Left cardiac atrium (tissue), 4 donors: ENCODE results near the gene HEATR9. TPM values are rescaled to one million over a fixed set of nuclear protein-coding genes. Genes with fewer than 3 reads are reported as not detected.

ENCODE experiments used
- ATAC-seq, 2 donors: fragments of 200-7000 bp; cut with Tn5 transposase; one replicate each; pipeline ENCODE4 v1.9.1; 2020; ENCODE audit warnings: mild to moderate bottlenecking in 2 of 2, moderate library complexity in 2 of 2
- DNase-seq: peaks from one replicate; pipeline ENCODE4 v3.0.0-alpha.2; 2020
- intact Hi-C, 2 donors: fragments of 100-400 bp; cut with DNase I; formaldehyde crosslinking; loops; one replicate each; pipeline versions ENCODE4 v1.14.1 to v1.15.1; 2022 to 2023
- long read RNA-seq: library from polyadenylated mRNA; unstranded; transcript quantifications from one replicate; pipeline ENCODE4 v2.0.0, GENCODE V29; 2021
- total RNA-seq, 2 donors: library from RNA; stranded (reverse); fragmentation: NEBNext Ultra II Directional; extraction: Animal tissue kit (Norgen Biotek cat#: 25700); gene quantifications; one replicate each; pipeline ENCODE4 v1.2.1, GENCODE V29; 2021
- donor health status: DM: no; HTN: yes; CAD: no.
- donor health status: DM: no; HTN: yes; CAD: no; lungs with severe emphysema.
- donor health status: DM: yes; HTN: yes; CAD: no.
- donor health status: Dilated cardiomyopathy.

Gene HEATR9, protein sequence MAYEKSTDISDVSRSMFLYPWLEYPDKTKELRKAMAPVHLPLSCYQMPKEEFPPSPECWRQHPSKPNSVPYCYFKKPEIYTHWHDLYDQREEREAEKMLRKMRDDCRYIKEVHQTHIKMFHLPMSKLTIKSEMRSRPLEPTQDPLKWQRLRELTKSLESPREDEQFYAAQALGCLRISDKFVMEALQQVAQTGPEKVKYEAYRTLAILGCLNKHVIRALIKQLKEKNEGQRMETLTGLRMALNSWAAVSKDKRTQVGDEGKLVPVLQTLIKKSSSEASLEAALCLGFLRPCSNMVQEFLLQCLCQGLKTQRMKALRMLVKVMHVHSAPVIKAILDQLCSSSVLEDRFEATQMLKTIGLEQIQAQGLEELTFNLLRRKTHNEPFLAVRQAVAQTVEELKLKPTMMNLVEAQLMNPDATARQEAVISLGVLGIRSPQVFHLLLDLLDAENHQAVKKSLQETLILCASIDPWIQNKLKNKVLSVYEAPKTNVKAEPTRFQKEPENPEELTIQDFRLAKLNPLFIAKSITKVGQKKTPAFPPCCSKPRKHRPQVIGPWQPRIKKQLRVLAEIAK
- not detected for total RNA-seq
- long read RNA-seq: 0 reads

DNA sequence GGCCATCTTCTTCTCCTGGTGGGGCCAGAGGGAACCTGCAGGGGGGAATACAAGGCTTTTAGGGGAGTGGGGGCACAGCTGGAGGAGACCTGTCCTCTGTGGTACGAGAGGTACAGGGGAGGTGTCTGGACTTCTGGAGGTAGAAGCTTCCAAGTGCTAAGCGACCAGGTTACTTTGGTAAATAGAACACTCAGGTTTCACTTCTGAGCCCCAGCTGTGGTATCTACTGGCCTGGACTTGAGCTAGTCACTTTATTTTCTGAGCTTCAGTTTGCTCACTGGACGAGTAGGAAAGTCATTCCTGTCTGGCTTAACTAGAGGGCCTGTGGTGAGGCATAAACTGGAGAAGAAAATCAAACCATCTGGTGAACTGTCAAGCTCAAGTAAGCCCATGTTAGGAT lies at the start of gene HEATR9:
HEATR9 (minus strand) TSS at position 155 of the 400 bp plus-strand sequence; CDS start at position 6, 149 bp downstream.
- intact Hi-C loops: no loop called here
- DNase-seq (no peak), ATAC-seq (no peak)

DNA sequence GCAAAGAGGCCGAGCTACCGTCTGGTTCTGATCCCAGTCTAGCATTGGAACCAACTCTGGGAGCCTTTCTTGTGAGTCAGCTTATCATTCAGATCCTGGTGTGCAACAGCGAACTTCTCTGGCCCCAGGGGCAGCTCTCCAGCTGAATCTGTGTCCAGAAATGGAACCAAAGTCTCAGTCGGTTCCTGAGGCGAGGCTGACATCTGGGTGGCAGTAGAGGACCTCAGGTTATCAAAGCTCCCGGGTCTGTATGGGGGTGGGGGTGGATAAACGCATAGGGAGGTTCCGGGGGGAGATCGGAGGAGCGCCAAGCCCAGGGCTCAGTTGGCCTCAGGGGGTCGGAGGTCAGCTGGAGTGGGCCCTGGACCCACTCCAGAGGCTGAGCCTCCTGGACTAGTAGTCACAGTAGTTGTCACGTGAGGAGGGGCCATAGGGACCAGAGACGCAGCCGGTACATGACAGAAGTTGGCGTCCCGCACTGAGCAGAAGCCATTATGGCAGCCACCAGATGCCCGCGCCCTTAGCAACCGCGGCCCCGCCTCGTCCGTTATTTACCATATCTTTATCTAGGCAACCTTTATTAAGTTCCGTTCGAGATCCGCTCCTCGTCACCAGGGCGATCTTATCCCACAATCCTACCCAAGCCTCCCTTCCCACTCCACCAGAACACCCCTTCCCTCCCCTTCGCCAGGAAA lies 49.0 kb upstream of the HEATR9 start:
- DNase-seq (no peak), ATAC-seq (no peak)
- intact Hi-C loops: no loop called here

DNA sequence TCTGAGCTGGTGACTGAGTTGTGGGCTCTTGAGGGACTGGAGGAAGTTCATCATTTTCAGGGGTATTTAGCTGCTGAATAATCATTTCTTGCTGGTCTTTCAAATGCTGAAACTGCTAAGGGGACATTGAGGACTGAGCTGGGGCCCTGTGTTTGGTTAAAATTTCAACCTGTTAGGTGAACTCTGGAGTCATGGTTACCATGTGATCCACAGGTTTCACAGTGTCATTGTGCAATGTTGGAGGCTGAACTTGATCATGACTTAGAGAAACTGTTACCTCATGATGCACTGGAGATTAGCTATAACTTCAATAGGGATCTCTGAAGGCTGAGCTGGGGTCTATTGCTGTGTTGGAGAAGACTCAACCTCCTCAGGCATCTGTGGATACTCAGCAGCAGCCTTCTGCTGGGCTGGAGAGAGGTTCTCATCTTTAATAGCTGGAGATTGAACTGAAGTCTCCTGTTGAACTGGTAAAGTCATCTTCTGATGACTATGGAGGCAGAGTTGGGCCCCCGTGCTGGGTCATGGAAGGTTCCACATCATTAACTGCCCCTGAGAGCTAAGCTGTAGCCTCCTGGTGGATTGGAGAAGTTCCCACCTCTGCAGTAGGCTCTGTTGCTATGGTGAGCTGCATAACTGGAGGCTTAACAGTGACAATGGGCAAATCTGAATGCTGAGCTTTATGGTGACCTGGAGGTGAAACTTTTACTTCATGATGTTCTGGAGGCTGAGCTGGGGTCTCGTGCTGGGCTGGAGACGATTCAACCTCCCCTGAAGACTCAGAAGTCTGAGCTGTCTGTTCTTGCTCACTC lies 46.7 kb upstream of the HEATR9 start:
- no peak for DNase-seq
- no peak for ATAC-seq
- intact Hi-C loops: no loop called here

DNA sequence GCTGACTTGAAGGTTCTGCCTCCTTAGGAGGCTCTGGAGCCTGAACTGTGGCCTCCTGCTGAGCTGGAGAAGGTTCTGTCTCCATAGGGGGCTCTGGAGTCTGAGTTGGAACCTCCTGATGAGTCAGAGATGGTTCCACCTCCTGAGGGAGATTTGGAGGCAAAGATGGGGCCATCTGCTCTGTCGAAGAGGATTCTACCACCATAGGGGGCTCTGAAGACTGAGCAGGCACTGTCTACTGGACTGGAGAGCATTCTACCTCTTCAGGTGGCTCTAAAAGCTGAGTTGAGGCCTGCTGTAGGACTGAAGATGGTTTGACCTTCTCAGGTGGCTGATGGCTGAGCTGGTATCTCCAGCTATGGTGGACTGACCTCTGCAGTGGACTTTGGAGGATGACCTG lies 45.7 kb upstream of the HEATR9 start:
- ATAC-seq (no peak), DNase-seq (no peak)
- intact Hi-C loops: no loop called here

DNA sequence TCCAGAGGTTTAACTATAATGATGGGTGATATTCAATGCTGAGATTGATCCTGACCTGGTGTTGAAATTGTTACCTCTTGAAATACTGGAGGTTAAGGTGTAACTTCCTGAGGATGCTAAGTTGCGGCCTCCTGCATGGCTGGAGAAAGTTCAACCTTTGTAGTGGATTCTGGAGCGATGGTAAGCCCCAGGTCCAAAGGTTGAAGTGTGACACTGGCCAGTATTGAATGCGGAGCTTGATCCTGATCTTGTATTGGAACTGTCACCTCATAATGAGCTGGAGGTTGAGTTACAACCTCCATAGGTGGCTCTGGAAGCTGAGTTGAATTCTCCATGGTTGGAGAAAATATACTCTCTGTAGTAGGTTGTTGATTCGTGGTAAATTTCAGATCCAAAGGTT lies 44.9 kb upstream of the HEATR9 start:
- ATAC-seq (no peak), DNase-seq (no peak)
- intact Hi-C loops: no loop called here

DNA sequence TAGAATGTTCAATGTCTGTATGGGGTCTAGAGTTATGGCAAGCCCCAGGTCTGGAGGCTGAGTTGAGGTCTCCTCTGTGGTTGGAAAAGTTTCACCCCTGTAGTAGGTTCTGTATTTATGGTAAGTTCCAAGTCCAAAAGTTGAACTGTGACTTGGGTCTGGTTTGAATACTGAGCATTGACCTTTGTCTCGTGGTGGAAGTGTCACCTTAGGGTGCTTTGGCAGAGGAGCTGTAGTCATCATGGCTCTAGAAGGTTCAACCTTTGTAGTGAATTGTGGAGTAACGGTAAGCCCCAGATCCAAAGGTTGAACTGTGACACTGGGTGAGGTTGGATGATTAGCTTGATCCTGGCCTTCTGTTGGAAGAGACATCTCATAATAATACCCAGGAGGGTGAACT lies 44.3 kb upstream of the HEATR9 start:
- ATAC-seq (no peak), DNase-seq (no peak)
- intact Hi-C loops: no loop called here

DNA sequence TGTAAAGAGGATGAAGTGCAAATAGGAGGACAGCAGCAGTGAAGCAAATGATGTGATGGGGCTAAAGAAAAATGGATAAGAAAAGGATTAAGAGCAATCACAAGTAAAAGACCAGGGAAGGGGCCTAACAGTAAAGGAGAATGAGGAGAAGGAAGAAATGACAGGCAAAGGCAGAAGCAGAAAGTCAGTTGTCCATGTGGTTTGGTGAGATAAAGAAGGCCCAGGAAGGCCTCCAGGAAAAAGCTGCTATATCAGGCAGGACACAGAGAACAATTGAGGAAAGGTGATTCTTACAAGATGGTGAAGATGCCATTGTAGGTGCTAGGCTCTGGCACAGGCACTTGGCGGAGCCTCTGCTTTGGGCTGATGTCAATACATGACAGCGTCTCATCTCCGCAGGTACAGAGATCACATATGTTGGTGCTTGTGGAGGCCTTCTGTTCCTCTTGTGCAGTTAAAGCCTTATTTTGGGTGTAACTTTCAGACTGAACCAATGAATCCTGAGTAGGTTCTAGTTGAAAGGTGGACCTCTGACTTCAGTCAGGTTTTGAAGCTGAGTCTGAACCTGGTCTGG lies 43.7 kb upstream of the HEATR9 start:
- ATAC-seq: no peak
- no peak for DNase-seq

DNA sequence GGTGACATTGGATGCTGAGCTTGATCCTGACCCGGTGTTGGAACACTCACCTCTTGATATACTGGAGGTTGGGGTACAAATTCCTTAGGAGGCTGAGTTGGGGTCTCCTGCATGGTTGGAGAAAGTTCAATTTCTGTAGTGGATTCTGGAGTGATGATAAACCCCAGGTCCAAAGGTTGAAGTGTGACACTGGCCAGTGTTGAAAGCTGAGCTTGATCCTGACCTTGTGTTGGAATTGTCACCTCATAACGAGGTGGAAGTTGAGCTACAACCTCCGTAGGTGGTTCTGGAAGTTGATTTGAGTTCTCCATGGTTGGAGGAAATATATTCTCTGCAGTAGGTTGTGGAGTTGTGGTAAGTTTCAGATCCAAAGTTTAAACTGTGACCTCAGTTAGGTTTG lies 40.7 kb upstream of the HEATR9 start:
- ATAC-seq (no peak), DNase-seq (no peak)
- intact Hi-C loops: no loop called here

More for the DNA sequence above, 43.7 kb upstream of the HEATR9 start:
- intact Hi-C loops: no loop called here

DNA sequence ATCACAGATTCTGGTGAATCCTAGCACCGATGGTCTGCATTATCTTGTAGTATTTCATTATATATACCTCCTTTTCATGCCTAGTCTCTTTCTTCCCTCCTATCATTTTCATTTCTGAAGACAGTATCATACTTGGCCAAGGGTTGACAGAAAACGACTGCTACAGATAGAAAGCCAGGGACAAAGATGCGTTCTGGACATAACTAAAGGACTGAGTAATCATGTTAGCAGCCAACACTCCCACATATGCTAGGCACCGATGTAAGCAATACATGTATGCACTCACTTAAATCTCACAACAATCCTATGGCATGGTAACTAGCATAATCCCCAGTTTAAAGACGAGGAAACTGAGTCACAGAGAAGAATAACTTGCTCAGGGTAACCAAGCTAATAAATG lies 39.0 kb upstream of the HEATR9 start:
- intact Hi-C loops: no loop called here

DNA sequence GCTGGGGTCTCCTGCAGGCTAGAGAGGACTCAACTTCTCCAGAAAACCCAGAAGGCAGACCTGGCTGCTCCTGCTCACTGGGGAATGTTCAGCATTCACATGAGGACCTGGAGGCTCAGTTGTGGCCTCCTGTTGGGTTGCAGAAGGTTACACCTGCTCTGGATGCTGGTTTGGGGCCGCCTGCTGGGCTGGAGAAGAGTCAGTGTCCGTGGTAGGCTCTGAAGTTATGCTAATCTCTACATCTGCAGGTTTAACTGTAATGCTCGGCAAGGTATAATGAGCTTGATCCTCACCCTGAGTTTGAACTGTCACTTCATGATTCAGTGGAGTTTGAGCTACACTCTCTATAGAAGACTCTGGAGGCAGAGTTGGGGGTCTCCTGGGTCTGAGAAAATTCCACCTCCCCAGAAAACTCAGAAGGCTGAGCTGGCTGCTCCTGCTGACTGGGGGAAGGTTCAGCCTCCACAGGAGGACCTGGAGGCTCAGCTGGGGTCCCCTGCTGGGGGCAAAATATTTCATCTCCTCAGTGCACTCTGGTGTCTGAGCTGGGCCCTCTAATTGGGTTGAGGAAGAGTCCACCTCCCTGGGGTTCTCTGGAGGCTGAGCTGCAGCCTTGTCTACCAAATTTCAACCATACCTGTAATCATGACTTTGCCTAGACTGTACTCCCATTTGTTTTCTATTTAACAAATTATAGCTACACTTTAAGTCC lies 38.4 kb upstream of the HEATR9 start:
- intact Hi-C loops: no loop called here
- no peak for DNase-seq
- no peak for ATAC-seq

More for the DNA sequence above, 39.0 kb upstream of the HEATR9 start:
- no peak for ATAC-seq
- DNase-seq: no peak

DNA sequence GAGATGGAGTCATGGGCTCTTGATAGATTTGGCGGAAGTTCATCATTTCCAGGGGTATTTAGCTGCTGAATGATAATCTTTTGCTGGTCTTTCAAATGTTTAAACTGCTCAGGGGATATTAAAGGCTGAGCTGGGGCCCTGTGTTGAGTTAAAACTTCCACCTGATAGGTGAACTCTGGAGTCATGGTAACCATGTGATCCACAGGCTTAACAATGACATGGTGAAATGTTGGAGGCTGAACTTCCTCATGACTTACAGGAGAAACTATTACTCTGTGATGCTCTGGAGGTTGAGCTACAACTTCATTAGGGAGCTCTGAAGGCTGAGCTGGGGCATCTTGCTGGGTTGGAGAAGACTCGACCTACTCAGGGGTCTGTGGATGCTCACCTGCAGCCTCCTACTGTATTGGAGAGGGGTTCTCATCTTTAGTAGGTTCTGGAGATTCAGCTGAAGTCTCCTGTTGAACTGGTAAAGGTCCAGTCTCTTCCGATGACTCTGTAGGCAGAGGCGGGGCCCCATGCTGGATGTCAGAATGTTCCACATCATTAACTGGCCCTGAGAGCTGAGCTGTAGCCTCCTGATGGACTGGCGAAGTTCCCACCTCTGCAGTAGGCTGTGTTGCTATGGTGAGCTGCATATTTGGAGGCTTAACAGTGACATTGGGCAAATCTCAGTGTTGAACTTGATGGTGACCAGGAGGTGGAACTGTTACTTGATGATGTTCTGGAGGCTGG lies 37.7 kb upstream of the HEATR9 start:
- ATAC-seq (no peak), DNase-seq (no peak)
- intact Hi-C loops: no loop called here

DNA sequence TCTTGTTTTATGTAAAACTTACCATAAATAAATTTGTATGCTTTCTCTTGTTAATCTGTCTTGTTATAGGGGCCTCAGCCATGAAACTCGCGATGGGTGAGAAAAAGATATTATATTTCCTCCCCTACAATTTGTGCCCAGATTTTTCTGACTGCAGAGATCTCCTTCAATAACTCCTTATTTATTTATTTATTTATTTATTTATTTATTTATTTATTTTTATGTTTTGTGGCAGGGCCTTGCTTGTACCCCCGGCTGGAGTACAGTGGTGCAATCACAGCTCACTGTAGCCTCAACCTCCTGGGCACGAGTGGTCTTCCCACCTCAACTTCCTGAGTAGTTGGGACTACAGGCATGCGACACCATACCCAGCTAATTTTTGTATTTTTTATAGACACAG lies 34.8 kb upstream of the HEATR9 start:
- intact Hi-C loops: no loop called here
- no peak for ATAC-seq
- DNase-seq: no peak

DNA sequence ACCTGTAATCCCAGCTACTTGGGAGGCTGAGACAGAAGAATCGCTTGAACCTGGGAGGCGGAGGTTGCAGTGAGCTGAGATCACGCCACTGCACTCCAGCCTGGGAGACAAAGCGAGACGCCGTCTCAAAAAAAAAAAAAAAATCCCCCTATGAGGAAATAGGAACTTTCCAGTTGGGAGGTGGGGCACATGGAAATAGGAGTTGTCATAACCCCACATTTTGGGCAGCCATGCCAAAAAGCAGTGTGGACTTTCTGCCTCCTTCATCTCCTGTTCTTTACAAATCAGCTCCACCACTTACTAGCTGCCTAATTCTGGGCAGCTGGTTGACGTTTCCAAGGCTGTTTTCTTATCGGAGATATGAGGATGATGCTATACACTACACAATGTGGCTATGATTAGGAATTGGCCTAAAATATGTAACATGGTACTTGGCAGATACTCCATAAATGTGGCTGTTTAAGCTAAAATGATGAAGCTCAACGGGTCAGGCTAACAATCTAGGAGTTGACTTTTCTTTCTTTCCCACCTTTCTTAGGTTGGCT lies 33.0 kb upstream of the HEATR9 start:
- intact Hi-C loops: no loop called here
- ATAC-seq (no peak), DNase-seq (no peak)

DNA sequence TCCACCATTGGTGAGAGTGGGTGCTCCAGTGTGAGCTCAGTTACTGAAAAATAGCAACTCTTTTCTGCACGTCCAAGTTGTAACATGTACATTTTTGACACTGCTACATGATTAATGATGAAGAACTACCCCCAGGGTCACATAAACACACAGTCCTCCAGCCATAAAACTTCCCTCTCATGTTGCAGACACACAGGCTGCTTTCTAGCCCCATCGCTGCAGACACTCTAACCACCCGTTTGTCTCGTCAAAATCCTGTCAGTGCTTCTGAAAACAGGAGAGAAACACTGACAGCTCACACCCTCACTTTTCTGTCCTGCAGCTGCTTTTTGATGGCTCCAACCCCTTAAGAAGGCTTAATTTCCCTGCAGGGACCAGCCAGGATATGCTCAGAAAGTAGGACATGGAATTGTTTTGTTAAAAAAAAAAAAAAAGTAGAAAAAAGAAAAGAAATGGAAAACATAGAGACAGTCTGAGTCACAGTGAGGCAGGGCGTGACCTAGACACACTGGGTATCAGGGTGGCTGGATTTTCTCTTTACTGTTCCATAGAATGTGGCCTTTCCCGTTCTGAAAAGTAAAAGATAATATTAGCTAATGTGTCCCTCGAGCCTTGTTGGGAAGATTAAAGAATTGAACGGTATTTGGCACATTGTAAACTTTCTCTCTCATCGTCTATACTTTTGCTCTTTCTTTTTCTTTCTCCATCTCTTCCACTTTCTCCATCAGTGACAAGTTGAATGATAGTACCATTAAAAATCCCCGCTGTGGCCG lies 32.2 kb upstream of the HEATR9 start:
- DNase-seq (no peak), ATAC-seq (no peak)
- intact Hi-C loops: no loop called here

DNA sequence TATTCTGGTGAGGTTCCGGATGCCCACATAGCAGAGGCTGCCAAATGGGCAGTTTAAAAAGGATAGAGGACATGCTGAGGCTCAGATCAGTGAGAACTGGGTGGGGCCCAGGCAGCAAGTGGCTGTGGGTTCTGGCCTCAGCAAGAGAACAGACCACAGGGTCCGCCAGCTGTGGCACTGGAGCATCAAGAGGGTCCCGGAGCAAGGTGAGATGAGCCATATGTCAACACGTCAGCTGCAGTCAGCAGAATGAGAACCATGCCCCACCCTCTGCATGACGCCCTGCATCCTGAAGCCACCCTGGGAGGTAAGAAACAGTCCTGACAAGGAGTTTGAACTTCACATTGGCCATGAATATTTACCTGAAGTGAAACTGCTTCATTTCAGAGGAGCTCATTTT lies 31.6 kb upstream of the HEATR9 start:
- DNase-seq: no peak
- ATAC-seq: no peak
- intact Hi-C loops: no loop called here

DNA sequence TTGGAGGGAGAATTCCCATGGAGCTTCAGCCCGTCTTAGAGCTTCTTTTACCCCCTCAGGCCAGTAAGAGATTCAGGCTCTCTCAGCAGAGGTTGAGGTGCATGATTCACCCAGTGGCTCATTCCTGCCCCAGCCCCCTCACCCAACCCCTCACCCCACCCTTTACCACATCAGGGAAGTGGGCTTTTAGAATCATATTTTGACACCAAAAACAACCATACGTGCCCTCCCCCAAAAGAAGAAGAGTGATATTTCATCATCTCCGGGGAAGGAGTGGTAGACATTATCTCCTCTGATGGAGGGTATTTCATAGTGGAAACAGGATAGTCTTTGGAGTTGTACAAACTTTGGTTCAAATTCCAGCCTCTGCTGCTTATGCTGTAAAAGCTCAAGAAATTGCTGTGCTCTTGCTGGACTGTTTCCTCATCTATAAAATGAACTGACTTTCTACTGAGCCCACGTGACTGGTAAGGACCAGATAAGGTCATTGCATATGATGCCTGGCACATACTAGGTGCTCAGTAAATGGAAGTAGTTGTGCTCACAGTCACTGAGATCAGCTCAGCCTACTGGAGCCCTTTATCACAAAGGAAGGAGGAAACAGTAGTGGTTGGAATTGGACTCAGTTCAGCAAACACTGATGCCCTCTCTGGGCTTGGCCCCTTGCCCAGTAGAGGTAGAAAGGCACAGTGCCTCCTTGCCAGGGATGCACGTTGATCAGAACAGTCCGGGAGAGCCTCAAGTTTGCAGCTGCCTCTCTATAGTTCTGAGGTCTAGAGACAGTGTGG lies 29.8 kb upstream of the HEATR9 start:
- DNase-seq: no peak
- ATAC-seq: peak in 1 of 2 donors; percentile 54
- intact Hi-C loops: no loop called here
